PC-3 (cell line): ENCODE results near the gene C6orf62. TPM values are rescaled to one million over a fixed set of nuclear protein-coding genes. Genes with fewer than 3 reads are reported as not detected.

ENCODE experiments used
- ATAC-seq: fragments of 200-7000 bp; cut with Tn5 transposase; 2 replicates; pipeline ENCODE4 v1.9.1; 2020; ENCODE audit warnings: mild to moderate bottlenecking, moderate library complexity
- BruUV-seq: library from RNA; stranded (reverse); fragments of 400-500 nt; replicated peaks from 2 replicates; lab custom pipeline; 2021; lab: Mats Ljungman, UMichigan
- CTCF ChIA-PET: fragments of 300-600 bp; sonication (Branson Sonifier 250); formaldehyde crosslinking; loops from one replicate; lab custom pipeline; 2022; ENCODE audit warnings: antibody characterized with exemption; lab: Charles Lee
- POLR2A ChIA-PET: fragments of 300-600 bp; sonication (Branson Sonifier 250); formaldehyde crosslinking; loops from one replicate; lab custom pipeline; 2022; ENCODE audit warnings: antibody characterized with exemption; ENCODE audit not compliant: unreplicated experiment; lab: Charles Lee
- DNase-seq: peaks from one replicate; pipeline ENCODE4 v3.0.0-alpha.2; 2015
- H2AFZ ChIP-seq: fragments of 300-600 bp; sonication (generic); 2 replicates; pipeline ENCODE4 v1.6.0; 2016; ENCODE audit warnings: antibody characterized with exemption, low read length
- H3F3A ChIP-seq: fragments of 300-600 bp; sonication (generic); one replicate; pipeline ENCODE4 v1.6.0; 2017; ENCODE audit warnings: antibody characterized with exemption, low read length, control low read depth, mild to moderate bottlenecking; ENCODE audit not compliant: unreplicated experiment
- H3K27ac ChIP-seq: fragments of 300-600 bp; sonication (generic); 2 replicates; pipeline ENCODE4 v1.5.1; 2016; ENCODE audit warnings: mild to moderate bottlenecking, low read length
- H3K27me3 ChIP-seq: fragments of 300-600 bp; sonication (generic); 2 replicates; pipeline ENCODE4 v1.6.1; 2016; ENCODE audit warnings: low read length, mixed read lengths
- H3K36me3 ChIP-seq: fragments of 300-600 bp; sonication (generic); 2 replicates; pipeline ENCODE4 v1.6.1; 2016; ENCODE audit warnings: low read depth, mixed run types, low read length, mixed read lengths
- H3K4me1 ChIP-seq: fragments of 300-600 bp; sonication (generic); 2 replicates; pipeline ENCODE4 v1.5.1; 2016; ENCODE audit warnings: low read length; ENCODE audit not compliant: insufficient read depth
- H3K4me2 ChIP-seq: fragments of 300-600 bp; sonication (generic); 2 replicates; pipeline ENCODE4 v1.6.0; 2016; ENCODE audit warnings: low read length
- H3K4me3 ChIP-seq: fragments of 300-600 bp; sonication (generic); 2 replicates; pipeline ENCODE4 v1.5.1; 2016; ENCODE audit warnings: mild to moderate bottlenecking, low read length, mixed read lengths
- H3K79me2 ChIP-seq: fragments of 300-600 bp; sonication (generic); 2 replicates; pipeline ENCODE4 v1.6.1; 2017; ENCODE audit warnings: low read length, mixed read lengths
- H3K9ac ChIP-seq: fragments of 300-600 bp; sonication (generic); 2 replicates; pipeline ENCODE4 v1.6.0; 2016; ENCODE audit warnings: mild to moderate bottlenecking, low read length
- H3K9me2 ChIP-seq: fragments of 300-600 bp; sonication (generic); replicated peaks from 2 replicates; pipeline ENCODE4 v1.6.1; 2016; ENCODE audit warnings: mixed run types, low read length, mixed read lengths
- H3K9me3 ChIP-seq: fragments of 300-600 bp; sonication (generic); 2 replicates; pipeline ENCODE4 v1.6.1; 2016; ENCODE audit warnings: low read length, mixed read lengths
- H4K20me1 ChIP-seq: fragments of 300-600 bp; sonication (generic); 2 replicates; pipeline ENCODE4 v1.6.1; 2016; ENCODE audit warnings: low read length, mixed read lengths
- EZH2 ChIP-seq: fragments of 300-600 bp; sonication (generic); IDR thresholded peaks from one replicate; pipeline ENCODE4 v1.6.1; 2017; ENCODE audit warnings: antibody characterized with exemption, mild to moderate bottlenecking, low read length; ENCODE audit not compliant: unreplicated experiment
- EZH2phosphoT487 ChIP-seq: fragments of 300-600 bp; sonication (generic); IDR thresholded peaks from 2 replicates; pipeline ENCODE4 v1.6.1; 2018; ENCODE audit warnings: mild to moderate bottlenecking, antibody characterized with exemption, low read length, borderline replicate concordance
- intact Hi-C: fragments of 100-400 bp; cut with micrococcal nuclease; formaldehyde crosslinking; loops from 2 replicates; pipeline ENCODE4 v1.9.0; 2023
- total RNA-seq: library from RNA; depleted of rRNA; stranded (reverse); fragments of >200 nt; gene quantifications from 2 replicates; pipeline ENCODE4 v1.2.3, GENCODE V29; 2014
- TF ChIP-seq, protein P1 (sequence below): fragments of 300-600 bp; sonication (generic); conservative IDR thresholded peaks from 2 replicates; pipeline ENCODE4 v1.5.1; 2017; ENCODE audit warnings: antibody characterized with exemption, low read depth, mild to moderate bottlenecking, low read length

C6orf62 gene
- total RNA-seq, 1 experiment from 2014 or later, result 81.8 TPM

DNA sequence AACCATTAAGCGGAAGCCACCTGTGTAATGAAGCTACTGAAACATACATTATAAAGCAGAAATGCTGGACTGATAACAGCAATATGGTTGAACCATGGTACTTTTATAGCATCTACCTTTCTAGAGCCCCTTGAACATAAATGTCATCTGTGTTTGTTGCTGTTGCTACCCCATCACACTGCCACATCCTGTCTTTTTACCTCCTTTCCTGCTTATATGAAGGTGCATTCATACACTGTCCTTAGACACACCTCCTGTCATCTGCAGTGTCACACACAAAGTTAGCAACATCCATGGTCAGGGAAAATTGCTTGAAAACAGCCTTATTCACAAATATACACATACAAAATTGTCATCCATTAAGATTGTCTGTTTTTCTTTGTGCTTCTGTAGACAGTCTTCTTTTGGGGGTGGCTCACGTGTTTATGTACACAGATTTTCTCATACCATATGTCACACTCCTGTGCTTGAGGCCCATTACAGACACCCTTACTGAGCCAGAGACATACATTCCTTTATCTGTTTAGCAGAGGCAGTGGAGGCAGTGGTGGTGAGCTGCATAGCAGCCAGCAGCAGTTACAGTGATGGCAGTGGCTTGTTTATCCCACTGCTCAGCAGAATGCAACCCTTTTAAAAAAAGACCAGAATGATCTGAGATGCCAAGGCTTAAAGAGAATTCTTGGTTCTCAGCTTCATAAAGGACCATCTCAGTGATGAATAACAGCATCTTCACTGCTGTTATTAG is 25.9 kb downstream of the C6orf62 start:
- ATAC-seq, result no peak
- TF ChIP-seq, protein P1, sequence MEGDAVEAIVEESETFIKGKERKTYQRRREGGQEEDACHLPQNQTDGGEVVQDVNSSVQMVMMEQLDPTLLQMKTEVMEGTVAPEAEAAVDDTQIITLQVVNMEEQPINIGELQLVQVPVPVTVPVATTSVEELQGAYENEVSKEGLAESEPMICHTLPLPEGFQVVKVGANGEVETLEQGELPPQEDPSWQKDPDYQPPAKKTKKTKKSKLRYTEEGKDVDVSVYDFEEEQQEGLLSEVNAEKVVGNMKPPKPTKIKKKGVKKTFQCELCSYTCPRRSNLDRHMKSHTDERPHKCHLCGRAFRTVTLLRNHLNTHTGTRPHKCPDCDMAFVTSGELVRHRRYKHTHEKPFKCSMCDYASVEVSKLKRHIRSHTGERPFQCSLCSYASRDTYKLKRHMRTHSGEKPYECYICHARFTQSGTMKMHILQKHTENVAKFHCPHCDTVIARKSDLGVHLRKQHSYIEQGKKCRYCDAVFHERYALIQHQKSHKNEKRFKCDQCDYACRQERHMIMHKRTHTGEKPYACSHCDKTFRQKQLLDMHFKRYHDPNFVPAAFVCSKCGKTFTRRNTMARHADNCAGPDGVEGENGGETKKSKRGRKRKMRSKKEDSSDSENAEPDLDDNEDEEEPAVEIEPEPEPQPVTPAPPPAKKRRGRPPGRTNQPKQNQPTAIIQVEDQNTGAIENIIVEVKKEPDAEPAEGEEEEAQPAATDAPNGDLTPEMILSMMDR, result no peak
- no peak for TF ChIP-seq EZH2phosphoT487
- TF ChIP-seq EZH2, result no peak
- Histone ChIP-seq H3K4me1 (no peaks in the 10 kb centered on the region), H3K27ac (no peak overlapping the region), H3F3A (no peaks in the 10 kb centered on the region), H3K9me3 (no peaks in the 10 kb centered on the region), H3K79me2 (no peaks in the 10 kb centered on the region), H4K20me1 (no peaks in the 10 kb centered on the region), H3K9me2 (no peaks in the 10 kb centered on the region), H3K4me3 (no peak overlapping the region), H3K27me3 (no peaks in the 10 kb centered on the region), H3K36me3 (no peaks in the 10 kb centered on the region), H3K9ac (no peak overlapping the region), H3K4me2 (no peak overlapping the region), H2AFZ (no peak overlapping the region)
- no TSS peak for BruUV-seq
- CTCF ChIA-PET, result no interaction called here
- intact Hi-C loops, result no loop called here
- no peak for DNase-seq
- POLR2A ChIA-PET, result no interaction called here

DNA sequence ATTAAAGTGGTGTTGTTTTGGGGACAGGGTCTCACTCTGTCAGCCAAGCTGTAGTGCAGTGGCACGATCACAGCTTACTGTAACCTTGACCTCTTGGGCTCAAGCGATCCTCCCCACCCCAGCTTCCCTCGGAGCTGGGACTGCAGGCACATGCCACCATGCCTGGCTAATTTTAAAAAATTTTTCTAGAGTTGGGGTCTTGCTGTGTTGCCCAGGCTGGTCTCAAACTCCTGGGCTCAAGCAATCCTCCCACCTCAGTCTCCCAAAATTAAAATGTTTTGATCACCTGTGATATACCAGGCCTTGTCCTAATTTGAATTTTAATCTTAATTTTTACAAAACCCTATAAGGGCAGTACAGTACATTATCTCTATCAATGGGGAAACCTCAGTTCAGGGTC is 26.5 kb downstream of the C6orf62 start:
- no peaks in the 10 kb centered on the region for H3K36me3 ChIP-seq
- TF ChIP-seq, protein P1, result no peak
- no peak for TF ChIP-seq EZH2
- H2AFZ ChIP-seq, result no peak overlapping the region
- no peak overlapping the region for H3K4me2 ChIP-seq
- CTCF ChIA-PET, result no interaction called here
- no peak overlapping the region for H3K4me3 ChIP-seq
- H3K9me2 ChIP-seq, result no peaks in the 10 kb centered on the region
- ATAC-seq, result no peak
- H3F3A ChIP-seq, result no peaks in the 10 kb centered on the region
- no peak overlapping the region for H3K27ac ChIP-seq
- H3K4me1 ChIP-seq, result no peaks in the 10 kb centered on the region
- POLR2A ChIA-PET, result no interaction called here
- no peaks in the 10 kb centered on the region for H3K9me3 ChIP-seq
- H4K20me1 ChIP-seq, result no peaks in the 10 kb centered on the region
- no peaks in the 10 kb centered on the region for H3K27me3 ChIP-seq
- H3K9ac ChIP-seq, result no peak overlapping the region
- intact Hi-C loops, result no loop called here
- BruUV-seq, result no TSS peak
- no peaks in the 10 kb centered on the region for H3K79me2 ChIP-seq
- no peak for DNase-seq

DNA sequence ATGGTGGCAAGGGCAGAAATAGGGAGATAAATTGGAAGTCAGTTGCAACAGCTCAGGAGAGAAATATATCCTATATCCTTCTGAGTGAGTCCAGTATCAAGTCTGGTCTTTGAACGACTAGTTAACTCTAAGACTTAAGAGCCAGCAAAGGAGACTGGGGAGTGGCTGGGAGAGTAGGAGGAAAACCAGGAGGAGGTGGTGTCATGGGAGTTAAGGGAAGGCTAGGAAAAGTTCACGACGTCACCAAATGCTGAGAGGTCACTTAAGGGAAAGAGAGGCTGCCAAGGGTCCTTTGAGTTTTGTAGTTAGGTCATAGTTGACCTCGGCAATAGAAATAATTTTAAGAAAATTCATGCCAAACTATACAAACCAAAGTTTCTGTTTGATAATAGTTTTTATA is 27.0 kb downstream of the C6orf62 start:
- Histone ChIP-seq H3K79me2 (no peaks in the 10 kb centered on the region), H3K9me2 (no peaks in the 10 kb centered on the region), H3K9ac (no peak overlapping the region), H3K4me1 (no peaks in the 10 kb centered on the region), H4K20me1 (no peaks in the 10 kb centered on the region), H3K4me3 (no peak overlapping the region), H3K9me3 (no peaks in the 10 kb centered on the region), H3K27me3 (no peaks in the 10 kb centered on the region), H3K4me2 (no peak overlapping the region), H3K27ac (no peak overlapping the region), H3F3A (no peaks in the 10 kb centered on the region), H2AFZ (no peak overlapping the region), H3K36me3 (no peaks in the 10 kb centered on the region)
- ChIA-PET CTCF (no interaction called here), POLR2A (no interaction called here)
- TF ChIP-seq EZH2 (no peak), EZH2phosphoT487 (no peak)
- TF ChIP-seq, protein P1, result no peak
- no peak for ATAC-seq
- no TSS peak for BruUV-seq
- DNase-seq, result no peak
- intact Hi-C loops, result no loop called here
